ENCODE data around the gene VPS13C. TPM values are rescaled to one million over a fixed set of nuclear protein-coding genes. Genes with fewer than 3 reads are reported as not detected.
"Not testable (repeated sequence)": the region's sequence is repeated elsewhere in the genome, so short reads cannot be mapped to it uniquely, and the experiment has no call there.

Gene VPS13C
- total RNA-seq, 1 donor from 2014 or later, result 94.1 TPM

GRCh38 chr15:62047282-62047827, 12.9 kb downstream of the VPS13C start:
- intact Hi-C loops (cut with micrococcal nuclease), result no loop called here

GRCh38 chr15:62046078-62046743, 14.0 kb downstream of the VPS13C start:
- intact Hi-C loops (cut with micrococcal nuclease), result loop anchor here (1.0 kb wide), 1 partner anchor 13 kb away; no protein-coding TSS in a partner anchor

DNA sequence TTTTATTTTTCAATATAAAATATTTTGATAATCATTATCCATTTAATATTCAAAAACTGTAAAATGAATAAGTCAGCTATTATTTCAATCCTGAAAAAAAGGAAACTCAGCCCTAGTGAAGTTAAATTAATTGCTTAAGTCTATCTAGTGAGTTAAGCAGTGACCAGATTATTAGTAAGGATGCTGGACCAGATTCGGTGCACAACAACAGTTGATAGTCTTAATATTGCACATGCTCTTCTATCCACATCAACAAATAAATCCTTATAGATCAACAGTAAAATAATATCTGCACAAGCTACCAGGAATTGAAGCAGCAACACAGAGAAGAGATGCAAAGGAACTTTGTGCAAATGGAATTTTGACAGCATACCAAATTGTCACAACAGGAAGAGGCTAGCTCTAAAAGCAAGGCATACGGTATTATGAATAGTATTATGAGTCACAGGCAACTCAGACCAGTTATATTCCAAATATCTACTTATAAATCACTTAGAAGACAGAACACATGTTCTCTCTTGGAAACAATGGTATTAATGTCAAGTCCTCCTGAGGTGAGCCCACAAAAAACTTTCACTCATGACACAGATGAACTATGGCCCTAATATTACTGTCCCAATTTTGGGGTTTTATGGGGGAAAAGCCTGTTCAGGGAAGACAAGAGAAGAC, 24.9 kb downstream of the VPS13C start:
- intact Hi-C loops (cut with micrococcal nuclease), result no loop called here

DNA sequence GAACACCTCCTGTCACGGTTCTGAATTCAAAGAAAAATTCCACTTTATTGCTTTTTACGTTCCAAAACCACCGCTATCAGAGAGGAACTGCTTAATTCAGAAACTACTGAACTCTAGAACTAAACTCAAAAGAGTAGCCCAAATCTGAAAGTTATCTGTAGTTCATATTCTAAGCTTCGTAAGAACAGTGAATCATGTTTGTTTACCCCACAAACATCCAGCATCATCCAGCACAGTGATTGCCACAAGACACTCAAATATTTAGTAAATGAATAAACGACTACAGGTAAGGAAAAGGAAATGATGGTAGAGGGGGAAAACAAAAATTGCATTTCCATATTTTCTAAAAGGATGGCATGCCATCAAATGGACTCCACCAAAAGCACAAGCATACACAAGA, 32.3 kb downstream of the VPS13C start:
- intact Hi-C loops (cut with micrococcal nuclease), result no loop called here

- intact Hi-C loops (cut with micrococcal nuclease), result no loop called here
Measured at GRCh38 chr15:62027263-62027565, 33.0 kb downstream of the VPS13C start.

GRCh38 chr15:62026487-62027262, 33.6 kb downstream of the VPS13C start:
- intact Hi-C loops (cut with micrococcal nuclease), result no loop called here

GRCh38 chr15:62021991-62022600, 38.2 kb downstream of the VPS13C start:
- intact Hi-C loops (cut with micrococcal nuclease), result no loop called here

DNA sequence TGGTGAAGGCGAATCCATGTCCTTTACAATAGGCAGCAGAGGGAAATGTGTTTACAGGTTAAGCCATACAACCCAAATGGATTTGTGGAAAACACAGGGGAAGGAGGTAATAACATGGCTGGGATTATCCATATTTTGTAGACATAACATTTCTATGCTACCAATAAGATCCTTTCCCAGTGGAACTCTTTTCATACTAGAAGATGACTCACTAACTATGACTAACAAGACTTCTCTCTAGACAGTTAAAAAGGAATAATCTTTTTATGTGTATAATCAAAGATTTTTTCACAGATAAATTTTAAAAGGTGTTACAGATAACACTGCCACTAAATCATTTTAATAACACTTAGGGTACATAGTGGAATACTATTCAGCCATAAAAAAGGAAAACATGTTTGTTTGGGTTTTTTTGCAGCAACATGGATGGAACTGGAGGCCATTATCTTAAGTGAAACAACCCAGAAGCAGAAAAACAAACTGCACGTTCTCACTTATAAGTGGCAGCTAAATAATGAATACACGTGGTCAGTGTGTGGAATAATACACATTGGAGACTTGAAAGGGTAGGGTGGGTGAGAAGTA, 39.6 kb downstream of the VPS13C start:
- intact Hi-C loops (cut with micrococcal nuclease), result no loop called here

DNA sequence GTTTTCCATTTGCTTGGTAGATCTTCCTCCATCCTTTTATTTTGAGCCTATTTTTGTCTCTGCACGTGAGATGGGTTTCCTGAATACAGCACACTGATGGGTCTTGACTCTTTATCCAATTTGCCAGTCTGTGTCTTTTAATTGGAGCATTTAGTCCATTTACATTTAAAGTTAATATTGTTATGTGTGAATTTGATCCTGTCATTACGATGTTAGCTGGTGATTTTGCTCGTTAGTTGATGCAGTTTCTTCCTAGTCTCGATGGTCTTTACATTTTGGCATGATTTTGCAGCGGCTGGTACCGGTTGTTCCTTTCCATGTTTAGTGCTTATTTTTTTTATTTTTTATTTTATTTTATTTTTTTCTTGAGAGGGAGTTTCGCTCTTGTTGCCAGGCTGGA, 54.9 kb downstream of the VPS13C start:
- intact Hi-C loops (cut with micrococcal nuclease), result not testable (repeated sequence)

GRCh38 chr15:61997786-61998185, 62.5 kb downstream of the VPS13C start:
- intact Hi-C loops (cut with micrococcal nuclease), result no loop called here

DNA sequence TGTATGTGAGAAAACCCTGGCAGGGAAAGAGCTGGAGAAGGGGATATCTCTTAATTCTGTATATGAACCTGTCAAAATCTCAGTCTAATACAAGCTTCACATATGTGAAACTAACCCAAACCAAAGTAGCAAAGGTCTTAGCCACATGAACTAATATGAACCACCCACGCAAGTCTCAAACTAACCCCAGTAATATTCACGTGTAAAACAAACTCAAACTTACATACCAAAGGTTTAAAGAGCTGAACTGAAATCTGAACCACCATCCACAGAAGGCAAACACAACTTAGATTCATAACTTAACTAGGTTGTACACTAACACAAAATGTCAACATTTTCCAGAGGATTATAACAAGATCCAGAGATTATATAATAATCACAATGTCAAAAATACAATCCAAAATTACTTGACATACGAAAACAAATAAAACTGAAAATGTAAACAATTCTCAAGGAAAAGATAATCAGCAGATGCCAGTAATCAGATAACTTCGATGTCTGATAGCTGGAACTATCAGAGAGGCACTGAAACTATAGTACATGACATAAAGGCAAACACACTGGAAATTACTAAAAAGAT, 64.1 kb downstream of the VPS13C start:
- intact Hi-C loops (cut with micrococcal nuclease), result no loop called here

DNA sequence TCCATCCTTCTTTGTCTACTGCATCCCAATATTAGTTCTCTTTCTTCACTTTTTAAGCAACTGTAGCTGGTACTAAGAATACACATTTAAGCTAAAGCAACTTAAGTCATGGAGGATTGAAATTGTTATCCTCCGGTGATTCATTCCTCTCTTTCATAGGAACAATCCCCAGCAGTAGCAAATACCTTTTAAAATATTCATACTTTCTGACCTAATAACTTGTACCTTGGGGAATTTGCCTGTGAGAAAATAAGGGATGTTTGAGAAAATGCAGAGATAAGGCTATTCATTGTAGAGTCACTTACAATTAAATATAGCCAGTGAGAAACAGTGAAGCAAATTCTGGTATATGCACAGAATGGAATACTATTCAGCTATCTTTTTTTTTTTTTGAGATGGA, 66.0 kb downstream of the VPS13C start:
- intact Hi-C loops (cut with micrococcal nuclease), result no loop called here

DNA sequence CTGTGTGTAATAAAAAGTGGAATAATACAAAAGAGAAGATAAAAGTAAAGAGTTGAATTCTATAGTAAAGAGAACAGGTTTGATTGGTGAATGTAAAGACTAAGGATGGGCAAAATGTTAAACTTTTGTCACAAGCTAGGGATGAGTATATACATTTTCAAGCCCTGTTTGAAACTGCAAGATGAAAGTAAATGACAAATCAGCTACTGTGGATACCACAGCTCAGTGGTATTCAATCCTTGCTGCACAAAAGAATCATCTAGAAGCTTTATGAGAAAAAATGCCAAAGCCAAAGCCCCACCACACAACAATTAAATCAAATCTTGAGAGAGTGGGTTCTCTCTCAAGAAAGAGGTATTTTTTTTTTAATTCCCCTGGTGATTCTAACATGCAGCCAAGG, 67.7 kb downstream of the VPS13C start:
- intact Hi-C loops (cut with micrococcal nuclease), result no loop called here

DNA sequence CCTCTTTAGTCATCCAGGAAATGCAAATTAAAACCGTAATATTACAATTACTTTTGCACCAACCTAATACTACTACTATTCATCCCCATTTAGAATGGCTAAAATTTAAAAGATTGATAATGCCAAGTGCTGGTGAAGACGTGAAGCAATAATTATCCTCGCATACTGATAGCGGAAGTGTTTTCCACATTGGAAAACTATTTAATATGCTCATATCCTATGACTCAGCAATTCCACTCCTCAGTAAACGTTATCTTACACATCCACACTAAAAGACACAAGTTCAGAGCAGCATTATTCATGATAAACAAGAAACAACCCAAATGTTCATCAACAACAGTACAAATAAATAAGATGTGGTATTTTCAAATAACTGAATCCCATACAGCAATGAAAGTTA, 70.6 kb downstream of the VPS13C start:
- intact Hi-C loops (cut with micrococcal nuclease), result no loop called here

- intact Hi-C loops (cut with micrococcal nuclease), result no loop called here
Measured at GRCh38 chr15:61987824-61988223, 72.4 kb downstream of the VPS13C start.

DNA sequence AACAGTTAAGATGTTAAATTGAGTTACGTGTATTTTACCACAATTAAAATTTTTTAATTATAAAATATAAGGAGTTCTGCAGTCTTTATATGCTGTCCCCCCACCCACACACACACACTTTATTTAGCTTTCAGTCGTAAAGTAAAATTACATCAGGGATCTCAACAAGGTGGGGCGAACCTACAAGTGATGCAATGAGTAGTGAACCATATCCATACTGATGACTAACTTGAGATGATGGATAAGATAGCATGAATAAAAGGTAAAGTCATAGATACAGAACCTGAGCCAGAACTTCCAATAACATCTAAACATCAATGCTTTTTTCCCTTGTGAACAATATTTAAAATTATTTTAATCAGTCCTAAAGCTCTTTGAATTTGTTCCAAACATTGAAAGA, 77.2 kb downstream of the VPS13C start:
- intact Hi-C loops (cut with micrococcal nuclease), result loop anchor here (2.0 kb wide), 1 partner anchor 90 kb away; no protein-coding TSS in a partner anchor

DNA sequence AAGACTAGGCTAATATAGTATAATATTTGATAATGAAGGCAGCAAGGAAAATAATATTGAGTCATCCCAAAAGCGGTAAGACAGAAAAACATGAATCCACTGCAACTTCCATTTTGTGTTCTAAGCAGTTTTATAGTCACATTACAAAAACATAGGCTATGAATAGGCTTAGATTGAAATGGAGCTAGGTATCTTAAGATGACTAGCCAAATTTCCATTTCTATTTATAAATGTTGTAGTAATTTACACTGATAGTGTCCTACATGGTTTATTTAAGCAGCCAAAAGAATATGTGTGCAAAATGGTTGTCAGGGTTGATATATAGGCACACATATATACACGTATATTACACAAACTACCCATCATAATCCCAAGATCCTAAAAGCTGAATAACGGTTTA, 82.0 kb downstream of the VPS13C start:
- intact Hi-C loops (cut with micrococcal nuclease), result no loop called here

- intact Hi-C loops (cut with micrococcal nuclease), result loop anchor here (5.0 kb wide), 1 partner anchor 83 kb away; no protein-coding TSS in a partner anchor
Measured at GRCh38 chr15:61974759-61975158, 85.5 kb downstream of the VPS13C start.

GRCh38 chr15:61974118-61974517, 86.1 kb downstream of the VPS13C start:
- intact Hi-C loops (cut with micrococcal nuclease), result loop anchor here (5.0 kb wide), 1 partner anchor 83 kb away; no protein-coding TSS in a partner anchor

GRCh38 chr15:61951949-61952348, 108.3 kb downstream of the VPS13C start:
- intact Hi-C loops (cut with micrococcal nuclease), result no loop called here

DNA sequence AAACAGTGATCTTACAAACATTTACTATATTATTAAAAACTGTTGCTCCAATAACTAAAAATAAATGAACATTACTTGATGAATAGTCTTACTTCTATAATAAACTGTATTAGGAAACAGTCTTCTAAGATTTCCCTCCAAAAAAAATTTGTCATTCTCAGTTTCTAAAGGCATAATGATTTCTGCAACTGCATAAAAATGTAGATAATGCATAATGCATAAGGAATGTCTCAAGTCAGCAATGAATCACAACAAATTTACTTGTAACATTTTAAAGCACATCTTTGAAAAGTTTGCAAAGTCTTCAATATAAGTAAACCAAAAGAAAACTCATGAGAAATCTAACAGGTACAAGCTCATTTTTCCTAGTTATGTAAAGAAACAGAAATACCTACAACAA, 113.5 kb downstream of the VPS13C start:
- intact Hi-C loops (cut with micrococcal nuclease), result no loop called here
